ES-I3 (cell line): ENCODE measurements around the gene CST4.
A peak's percentile ranks its signal among the peaks of the same experiment; 100 is the strongest.
"Not testable (repeated sequence)": the region's sequence is repeated elsewhere in the genome, so short reads cannot be mapped to it uniquely, and the experiment has no call there.

Experiments
- H3K36me3 ChIP-seq: 2 replicates; pipeline ENCODE4 v1.6.1; 2013; ENCODE audit warnings: mild to moderate bottlenecking, low read length, control low read depth, moderate library complexity; ENCODE audit not compliant: insufficient read depth
- H3K4me1 ChIP-seq: 2 replicates; pipeline ENCODE4 v1.6.1; 2013; ENCODE audit warnings: mild to moderate bottlenecking, control low read depth, low read length; ENCODE audit not compliant: insufficient read depth
- H3K9ac ChIP-seq: 2 replicates; pipeline ENCODE4 v1.6.1; 2013; ENCODE audit warnings: low read depth, mild to moderate bottlenecking, low read length, moderate library complexity
- H3K9me3 ChIP-seq: 2 replicates; pipeline ENCODE4 v1.6.1; 2013; ENCODE audit warnings: mild to moderate bottlenecking, low read length, moderate library complexity; ENCODE audit not compliant: control insufficient read depth, insufficient read depth

The CST4 gene

DNA sequence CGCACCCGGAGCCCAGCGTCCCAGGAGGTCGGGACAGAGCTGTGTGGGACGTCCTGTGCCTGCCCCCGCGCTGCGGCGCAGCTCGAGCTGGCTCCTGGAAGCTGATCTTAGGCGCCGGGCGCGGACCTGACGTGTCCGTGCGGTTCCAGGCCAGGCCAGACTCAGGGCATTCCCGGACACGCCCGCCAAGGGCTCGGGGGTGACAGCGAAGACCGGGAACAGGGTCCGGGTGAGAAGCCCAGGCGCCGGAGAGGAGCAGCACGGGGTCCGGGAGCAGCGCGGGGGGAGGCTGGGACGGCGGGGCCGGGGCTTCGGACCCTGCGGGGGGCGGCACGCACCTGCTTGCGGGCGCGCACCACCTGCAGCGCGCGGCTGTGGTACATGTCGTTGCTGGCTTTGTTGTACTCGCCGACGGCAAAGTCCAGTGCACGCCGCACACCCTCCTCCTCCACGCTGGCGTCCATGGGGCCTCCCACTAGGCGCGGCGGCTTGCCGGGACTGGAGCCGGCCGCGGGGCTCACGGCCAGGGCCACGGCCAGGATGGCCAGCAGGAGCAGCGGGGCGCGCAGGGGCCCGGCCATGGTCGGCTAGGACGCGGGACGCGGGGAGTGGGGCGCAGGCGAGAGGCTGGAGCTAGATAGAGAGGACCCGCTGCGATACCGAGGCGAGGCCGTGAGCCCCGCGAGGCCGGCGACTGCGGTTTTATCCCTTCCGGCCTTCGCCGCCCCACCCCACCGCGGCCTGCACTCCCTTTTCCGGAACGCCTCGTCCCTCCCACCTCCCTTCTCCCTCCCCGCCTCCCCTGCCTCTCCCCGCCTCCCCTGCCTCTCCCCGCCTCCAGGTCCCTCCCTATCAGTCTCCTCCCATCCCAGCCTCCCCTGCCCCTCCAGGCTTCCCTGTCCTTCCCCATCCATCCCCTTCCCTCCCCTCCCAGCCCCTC is 51.3 kb downstream of the CST4 start, which contains the start of gene CST3:
Gene CST3, minus strand, starts transcription at position 674 of the 940 bp plus-strand sequence. Its CDS starts 93 bp downstream, at position 581.
- peaks cover 16% of the 10 kb centered on the region for H3K4me1 ChIP-seq
- no peaks in the 10 kb centered on the region for H3K9me3 ChIP-seq
- H3K36me3 ChIP-seq: no peaks in the 10 kb centered on the region; the same call in 1 of the 2 replicates

DNA sequence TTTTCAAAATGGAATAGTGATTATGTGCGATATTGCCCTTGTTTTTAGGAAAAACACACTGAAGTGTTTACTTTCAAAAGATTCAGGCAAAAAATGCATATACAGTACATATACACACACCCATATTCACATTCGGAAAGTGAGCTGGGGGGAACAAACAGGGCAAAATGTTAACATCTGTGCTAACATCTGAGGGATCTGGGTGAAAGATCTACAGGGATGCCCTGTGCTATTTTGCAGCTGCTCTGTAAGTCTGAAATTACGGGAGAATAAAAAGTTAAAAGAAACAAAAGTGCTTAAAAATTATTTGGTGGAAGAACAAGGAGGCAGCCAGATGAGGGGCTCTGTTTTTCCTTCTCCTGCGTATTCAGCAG is 51.9 kb downstream of the CST4 start:
- Histone ChIP-seq H3K4me1 (peaks cover 10% of the 10 kb centered on the region), H3K9me3 (no peaks in the 10 kb centered on the region), H3K9ac (peak overlapping the region; percentile 81; the same call in 1 of the 2 replicates), H3K36me3 (no peaks in the 10 kb centered on the region; the same call in 1 of the 2 replicates)

More for the DNA sequence above, 51.3 kb downstream of the CST4 start, which contains the start of gene CST3:
- peak within 1 kb of the TSS; percentile 81 for H3K9ac ChIP-seq

DNA sequence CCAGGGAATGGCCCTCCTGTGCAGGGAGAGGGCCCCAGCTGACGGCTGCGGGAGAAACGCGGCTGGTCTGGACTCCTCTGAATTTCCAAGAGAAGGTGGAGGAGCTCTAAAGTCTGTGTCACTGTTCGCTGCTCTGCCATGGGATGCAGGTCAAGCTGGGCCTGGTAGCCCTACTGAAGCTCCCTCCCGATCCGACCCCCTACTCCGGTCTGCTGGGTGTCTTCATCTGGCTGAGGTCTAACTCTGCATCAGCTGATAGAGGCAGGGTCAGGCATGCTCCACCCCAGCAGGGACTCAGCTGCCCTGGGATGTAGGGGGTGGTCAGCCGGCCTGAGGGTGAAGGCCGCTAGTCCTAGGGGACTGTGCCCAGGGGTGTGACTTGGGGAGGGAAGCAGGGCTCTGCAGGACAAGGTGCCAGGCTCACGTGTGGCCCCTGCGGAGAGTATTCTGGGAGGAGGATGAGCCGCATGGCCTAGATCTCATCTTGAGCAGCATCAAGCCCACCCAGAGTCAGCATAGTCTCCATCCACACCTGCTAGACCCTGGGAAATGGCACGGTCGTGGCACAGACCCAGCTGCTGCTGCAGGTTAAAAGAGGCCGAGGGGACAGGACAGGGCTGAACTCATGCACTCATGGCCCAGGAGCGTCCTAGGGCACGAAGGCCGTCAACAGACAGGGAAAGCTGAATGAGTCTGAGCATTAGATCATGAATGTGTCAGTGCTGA is 52.5 kb downstream of the CST4 start:
- Histone ChIP-seq H3K36me3 (no peaks in the 10 kb centered on the region; the same call in 1 of the 2 replicates), H3K9me3 (no peaks in the 10 kb centered on the region), H3K9ac (peak overlapping the region; percentile 81; the same call in 1 of the 2 replicates), H3K4me1 (peaks cover 8% of the 10 kb centered on the region)

DNA sequence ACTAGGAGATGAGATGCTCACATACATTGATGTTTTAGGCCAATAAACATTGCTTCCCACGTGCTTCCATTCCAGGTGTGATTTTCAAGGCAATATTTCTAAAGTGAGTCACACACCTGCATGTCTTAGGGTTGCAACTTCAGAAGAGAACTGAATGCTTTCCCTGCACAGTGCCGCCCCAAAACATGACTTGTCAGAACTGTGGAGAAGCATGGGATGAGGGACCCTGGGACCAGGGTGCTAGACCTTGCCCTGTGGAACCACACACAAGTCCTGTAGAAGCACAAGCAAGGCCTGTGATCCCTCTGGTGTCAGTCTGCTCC is 53.1 kb downstream of the CST4 start:
- H3K9ac ChIP-seq, H3K36me3 ChIP-seq, H3K9me3 ChIP-seq, H3K4me1 ChIP-seq: not testable (repeated sequence)
